Measurements from ENCODE around the gene SRSF8. TPM values are rescaled to one million over a fixed set of nuclear protein-coding genes. Genes with fewer than 3 reads are reported as not detected.
"Not testable (repeated sequence)": the region's sequence is repeated elsewhere in the genome, so short reads cannot be mapped to it uniquely, and the experiment has no call there.

SRSF8 gene
- total RNA-seq, 2 donors from 2014 or later = 42.8 to 52.7 TPM

GRCh38 chr11:95089620-95090542 is 23.2 kb downstream of the SRSF8 start, which contains the start of gene ENDOD1:
Gene ENDOD1 (plus strand): TSS chr11:95089846. CDS start chr11:95089928, 82 bp downstream.
- intact Hi-C loops (cut with DNase I, micrococcal nuclease) = no loop called here
- peak; percentile 82 to 88 for DNase-seq
- ATAC-seq = peak; percentile 81

GRCh38 chr11:95091663-95092180 is 25.0 kb downstream of the SRSF8 start:
- ATAC-seq (peak; percentile 15), DNase-seq (no peak)
- intact Hi-C loops (cut with DNase I, micrococcal nuclease) = no loop called here

- DNase-seq (peak; percentile 58 to 74), ATAC-seq (peak; percentile 72)
- intact Hi-C loops (cut with DNase I, micrococcal nuclease) = no loop called here
Observed at GRCh38 chr11:95092549-95093324, 26.0 kb downstream of the SRSF8 start.

GRCh38 chr11:95093548-95093947 is 26.8 kb downstream of the SRSF8 start:
- intact Hi-C loops (cut with DNase I, micrococcal nuclease) = no loop called here
- no peak for DNase-seq

GRCh38 chr11:95095858-95096587 is 29.3 kb downstream of the SRSF8 start:
- intact Hi-C loops (cut with DNase I, micrococcal nuclease) = no loop called here
- DNase-seq = no peak
- no peak for ATAC-seq

More at GRCh38 chr11:95093548-95093947, 26.8 kb downstream of the SRSF8 start:
- ATAC-seq = no peak

GRCh38 chr11:95097209-95097608 is 30.5 kb downstream of the SRSF8 start:
- DNase-seq (no peak), ATAC-seq (no peak)
- intact Hi-C loops (cut with DNase I, micrococcal nuclease) = no loop called here

GRCh38 chr11:95098826-95099225 is 32.1 kb downstream of the SRSF8 start:
- DNase-seq = peak; percentile 45 to 82
- intact Hi-C loops (cut with DNase I, micrococcal nuclease) = no loop called here
- peak; percentile 97 for ATAC-seq

GRCh38 chr11:95100191-95100648 is 33.5 kb downstream of the SRSF8 start:
- intact Hi-C loops (cut with DNase I, micrococcal nuclease) = no loop called here
- ATAC-seq = no peak
- DNase-seq = no peak

- DNase-seq (no peak), ATAC-seq (no peak)
- intact Hi-C loops (cut with DNase I, micrococcal nuclease) = no loop called here
Observed at GRCh38 chr11:95100856-95101507, 34.3 kb downstream of the SRSF8 start.

- ATAC-seq (no peak), DNase-seq (no peak)
- intact Hi-C loops (cut with DNase I, micrococcal nuclease) = no loop called here
Observed at GRCh38 chr11:95101935-95102334, 35.2 kb downstream of the SRSF8 start.

- DNase-seq (no peak), ATAC-seq (no peak)
- intact Hi-C loops (cut with DNase I, micrococcal nuclease) = no loop called here
Observed at GRCh38 chr11:95102733-95103132, 36.0 kb downstream of the SRSF8 start.

GRCh38 chr11:95103701-95104100 is 37.0 kb downstream of the SRSF8 start:
- intact Hi-C loops (cut with DNase I, micrococcal nuclease) = no loop called here
- no peak for DNase-seq
- ATAC-seq = no peak

- intact Hi-C loops (cut with DNase I, micrococcal nuclease) = no loop called here
- ATAC-seq = no peak
- no peak for DNase-seq
Observed at GRCh38 chr11:95104121-95104830, 37.6 kb downstream of the SRSF8 start.

- intact Hi-C loops (cut with DNase I, micrococcal nuclease) = no loop called here
- no peak for ATAC-seq
Observed at GRCh38 chr11:95104856-95105255, 38.1 kb downstream of the SRSF8 start.

GRCh38 chr11:95108159-95108611 is 41.5 kb downstream of the SRSF8 start:
- intact Hi-C loops (cut with DNase I, micrococcal nuclease) = no loop called here
- ATAC-seq (peak; percentile 91), DNase-seq (no peak)

More at GRCh38 chr11:95104856-95105255, 38.1 kb downstream of the SRSF8 start:
- no peak for DNase-seq

GRCh38 chr11:95108671-95109551 is 42.2 kb downstream of the SRSF8 start:
- intact Hi-C loops (cut with DNase I, micrococcal nuclease) = no loop called here
- ATAC-seq (peak; percentile 40), DNase-seq (no peak)

GRCh38 chr11:95111471-95111870 is 44.8 kb downstream of the SRSF8 start:
- DNase-seq; ATAC-seq; intact Hi-C loops (cut with DNase I, micrococcal nuclease): not testable (repeated sequence)

Data from left colon (tissue), 2 donors.